GM19372 (cell line): ENCODE results near the gene APPL2.

Experiments used
- ATAC-seq: cut with Tn5 transposase; IDR thresholded peaks from one replicate; pipeline ENCODE4 v1.9.1; 2021; ENCODE audit warnings: mild to moderate bottlenecking, low read depth, moderate library complexity; ENCODE audit not compliant: unreplicated experiment

APPL2 gene

GRCh38 chr12:105223884-105224283 lies 12.1 kb downstream of the APPL2 start:
- ATAC-seq: no peak

GRCh38 chr12:105223352-105223845 lies 12.6 kb downstream of the APPL2 start:
- ATAC-seq: no peak

- ATAC-seq: no peak
Measured at GRCh38 chr12:105222726-105223351, 13.1 kb downstream of the APPL2 start.

- no peak for ATAC-seq
Measured at GRCh38 chr12:105222284-105222655, 13.7 kb downstream of the APPL2 start.

GRCh38 chr12:105221583-105222283 lies 14.2 kb downstream of the APPL2 start:
- ATAC-seq: no peak

GRCh38 chr12:105220929-105221290 lies 15.1 kb downstream of the APPL2 start:
- no peak for ATAC-seq

- no peak for ATAC-seq
Measured at GRCh38 chr12:105220150-105220928, 15.6 kb downstream of the APPL2 start.

- ATAC-seq: no peak
Measured at GRCh38 chr12:105219261-105220028, 16.5 kb downstream of the APPL2 start.

- no peak for ATAC-seq
Measured at GRCh38 chr12:105218434-105218833, 17.5 kb downstream of the APPL2 start.

- ATAC-seq: no peak
Measured at GRCh38 chr12:105214670-105215375, 21.2 kb downstream of the APPL2 start.

GRCh38 chr12:105214148-105214547 lies 21.8 kb downstream of the APPL2 start:
- no peak for ATAC-seq

GRCh38 chr12:105212438-105212837 lies 23.5 kb downstream of the APPL2 start:
- no peak for ATAC-seq

- ATAC-seq: no peak
Measured at GRCh38 chr12:105209091-105209490, 26.9 kb downstream of the APPL2 start.

- no peak for ATAC-seq
Measured at GRCh38 chr12:105206686-105207374, 29.1 kb downstream of the APPL2 start.

GRCh38 chr12:105205322-105206048 lies 30.5 kb downstream of the APPL2 start:
- no peak for ATAC-seq

- no peak for ATAC-seq
Measured at GRCh38 chr12:105204916-105205315, 31.1 kb downstream of the APPL2 start.

- no peak for ATAC-seq
Measured at GRCh38 chr12:105204127-105204526, 31.8 kb downstream of the APPL2 start.

- no peak for ATAC-seq
Measured at GRCh38 chr12:105202202-105202601, 33.8 kb downstream of the APPL2 start.

GRCh38 chr12:105201299-105201698 lies 34.7 kb downstream of the APPL2 start:
- ATAC-seq: no peak
